A673 (cell line): ENCODE measurements around the gene SMYD3. TPM values are rescaled to one million over a fixed set of nuclear protein-coding genes. Genes with fewer than 3 reads are reported as not detected.

Source experiments
- BruUV-seq: library from RNA; stranded (reverse); fragments of 400-500 nt; replicated peaks from 2 replicates; lab custom pipeline; 2021; lab: Mats Ljungman, UMichigan
- CTCF ChIA-PET: fragments of 300-600 bp; sonication (Branson Sonifier 250); formaldehyde crosslinking; loops from one replicate; lab custom pipeline; 2022; ENCODE audit warnings: antibody characterized with exemption; lab: Charles Lee
- POLR2A ChIA-PET: fragments of 300-600 bp; sonication (Branson Sonifier 250); formaldehyde crosslinking; loops from one replicate; lab custom pipeline; 2022; ENCODE audit warnings: antibody characterized with exemption; ENCODE audit not compliant: low non-redundant PET; lab: Charles Lee
- DNase-seq: peaks from one replicate; pipeline ENCODE4 v3.0.0-alpha.2; 2015; ENCODE audit warnings: low spot score
- H3K27ac ChIP-seq: fragments of 200-600 bp; sonication (generic); 2 replicates; pipeline ENCODE4 v1.5.1; 2016; ENCODE audit warnings: mixed run types, low read depth, mild to moderate bottlenecking, mixed read lengths, antibody characterized with exemption, low read length; ENCODE audit not compliant: poor library complexity, severe bottlenecking
- H3K27me3 ChIP-seq: fragments of 200-600 bp; sonication (generic); replicated peaks from 2 replicates; pipeline ENCODE4 v1.6.1; 2017; ENCODE audit warnings: mixed run types, low read depth, mild to moderate bottlenecking, mixed read lengths, antibody characterized with exemption, low read length; ENCODE audit not compliant: insufficient read depth, poor library complexity
- H3K36me3 ChIP-seq: fragments of 200-600 bp; sonication (generic); 2 replicates; pipeline ENCODE4 v1.6.1; 2016; ENCODE audit warnings: mixed run types, mild to moderate bottlenecking, mixed read lengths, antibody characterized with exemption, low read length; ENCODE audit not compliant: insufficient read depth, poor library complexity, severe bottlenecking
- H3K4me1 ChIP-seq: fragments of 200-600 bp; sonication (generic); 2 replicates; pipeline ENCODE4 v1.6.1; 2017; ENCODE audit warnings: mixed run types, mild to moderate bottlenecking, mixed read lengths, antibody characterized with exemption, low read length; ENCODE audit not compliant: insufficient read depth, poor library complexity, severe bottlenecking
- H3K4me3 ChIP-seq: fragments of 200-600 bp; sonication (generic); 2 replicates; pipeline ENCODE4 v1.5.1; 2016; ENCODE audit warnings: low read depth, mixed run types, mild to moderate bottlenecking, mixed read lengths, low read length; ENCODE audit not compliant: poor library complexity, severe bottlenecking
- H3K9me3 ChIP-seq: fragments of 200-600 bp; sonication (generic); 2 replicates; pipeline ENCODE4 v1.6.1; 2016; ENCODE audit warnings: mixed run types, low read depth, mild to moderate bottlenecking, mixed read lengths, antibody characterized with exemption, low read length; ENCODE audit not compliant: poor library complexity, severe bottlenecking
- CTCF ChIP-seq: fragments of 300-800, 200-600 bp; sonication (generic); conservative IDR thresholded peaks from 2 replicates; pipeline ENCODE4 v1.5.1; 2017; ENCODE audit warnings: low read depth, mild to moderate bottlenecking, antibody characterized with exemption, low read length, moderate library complexity, mixed read lengths
- EZH2 ChIP-seq: fragments of 200-600 bp; sonication (generic); IDR thresholded peaks from 2 replicates; pipeline ENCODE4 v1.6.1; 2017; ENCODE audit warnings: borderline replicate concordance, low read depth, mild to moderate bottlenecking, mixed read lengths, antibody characterized with exemption, low read length; ENCODE audit not compliant: poor library complexity, severe bottlenecking
- intact Hi-C: fragments of 100-400 bp; cut with micrococcal nuclease; formaldehyde crosslinking; loops from one replicate; pipeline ENCODE4 v1.10.0; 2022; ENCODE audit not compliant: unreplicated experiment
- total RNA-seq: library from RNA; stranded (reverse); gene quantifications from 2 replicates; pipeline ENCODE4 v1.2.3, GENCODE V29; 2021

Gene SMYD3
- total RNA-seq, 1 experiment from 2014 or later, result 29.0 TPM

GRCh38 chr1:246136477-246136876 lies 370.6 kb downstream of the SMYD3 start:
- BruUV-seq, result no TSS peak
- intact Hi-C loops, result no loop called here
- Histone ChIP-seq H3K27ac (no peak overlapping the region), H3K9me3 (no peaks in the 10 kb centered on the region), H3K27me3 (no peaks in the 10 kb centered on the region), H3K36me3 (no peaks in the 10 kb centered on the region), H3K4me1 (no peaks in the 10 kb centered on the region), H3K4me3 (no peak overlapping the region)
- no peak for DNase-seq
- ChIA-PET POLR2A (no interaction called here), CTCF (no interaction called here)
- TF ChIP-seq EZH2 (no peak), CTCF (no peak)

GRCh38 chr1:246134789-246135188 lies 372.3 kb downstream of the SMYD3 start:
- DNase-seq, result no peak
- Histone ChIP-seq H3K36me3 (no peaks in the 10 kb centered on the region), H3K27me3 (no peaks in the 10 kb centered on the region), H3K9me3 (no peaks in the 10 kb centered on the region), H3K4me1 (no peaks in the 10 kb centered on the region), H3K4me3 (no peak overlapping the region), H3K27ac (no peak overlapping the region)
- POLR2A ChIA-PET, result no interaction called here
- TF ChIP-seq EZH2 (no peak), CTCF (no peak)
- intact Hi-C loops, result no loop called here
- CTCF ChIA-PET, result no interaction called here
- BruUV-seq, result no TSS peak

GRCh38 chr1:246131095-246131494 lies 376.0 kb downstream of the SMYD3 start:
- CTCF ChIA-PET, result no interaction called here
- intact Hi-C loops, result no loop called here
- Histone ChIP-seq H3K36me3 (no peaks in the 10 kb centered on the region), H3K27ac (no peak overlapping the region), H3K4me1 (no peaks in the 10 kb centered on the region), H3K27me3 (no peaks in the 10 kb centered on the region), H3K9me3 (no peaks in the 10 kb centered on the region), H3K4me3 (no peak overlapping the region)
- DNase-seq, result no peak
- POLR2A ChIA-PET, result no interaction called here
- no TSS peak for BruUV-seq
- no peak for TF ChIP-seq CTCF
- TF ChIP-seq EZH2, result no peak
